Muscle of leg (tissue), 11 donors: ENCODE results near the gene TM9SF4. TPM values are rescaled to one million over a fixed set of nuclear protein-coding genes. Genes with fewer than 3 reads are reported as not detected.

ENCODE experiments used
- DNase-seq: peaks from one replicate; pipeline ENCODE4 v3.0.0; 2013
- H3K27ac ChIP-seq: one replicate; pipeline ENCODE4 v1.5.1; 2013; ENCODE audit warnings: mild to moderate bottlenecking, low read length, control low read depth
- H3K27me3 ChIP-seq: one replicate; pipeline ENCODE4 v1.6.1; 2013; ENCODE audit warnings: low read length; ENCODE audit not compliant: control insufficient read depth, insufficient read depth
- H3K36me3 ChIP-seq: one replicate; pipeline ENCODE4 v1.6.1; 2013; ENCODE audit warnings: low read length; ENCODE audit not compliant: control insufficient read depth, insufficient read depth
- H3K4me1 ChIP-seq: one replicate; pipeline ENCODE4 v1.6.1; 2013; ENCODE audit warnings: low read length; ENCODE audit not compliant: control insufficient read depth, insufficient read depth
- H3K4me3 ChIP-seq: one replicate; pipeline ENCODE4 v1.5.1; 2013; ENCODE audit warnings: low read length, control low read depth
- H3K9me3 ChIP-seq: replicated peaks from 2 replicates; pipeline ENCODE4 v1.6.1; 2013; ENCODE audit warnings: low read depth, low read length; ENCODE audit not compliant: control insufficient read depth
- WGBS: methylation state at CpG from one replicate; pipeline ENCODE4 v1.1.5; 2013; ENCODE audit warnings: missing lambda C conversion rate; ENCODE audit not compliant: insufficient coverage; 5-methylcytosine and 5-hydroxymethylcytosine counted together
- polyA plus RNA-seq, 8 donors: library from polyadenylated mRNA; unstranded; fragments of 120-200 nt; gene quantifications; one replicate each; pipeline versions ENCODE4 v1.2.1 to v1.2.3, GENCODE V29; 2013; ENCODE audit warnings: inconsistent platforms in 1 of 8, low replicate concordance in 1 of 8; ENCODE audit not compliant: insufficient read length in 8 of 8, insufficient read depth in 1 of 8
- total RNA-seq: library from RNA; stranded (reverse); fragments of 120-200 nt; gene quantifications from one replicate; pipeline ENCODE4 v1.2.4, GENCODE V29; 2013

Gene TM9SF4
- total and polyA plus RNA-seq, 9 donors = 25.7 to 55.4 (median 43.9) TPM

DNA sequence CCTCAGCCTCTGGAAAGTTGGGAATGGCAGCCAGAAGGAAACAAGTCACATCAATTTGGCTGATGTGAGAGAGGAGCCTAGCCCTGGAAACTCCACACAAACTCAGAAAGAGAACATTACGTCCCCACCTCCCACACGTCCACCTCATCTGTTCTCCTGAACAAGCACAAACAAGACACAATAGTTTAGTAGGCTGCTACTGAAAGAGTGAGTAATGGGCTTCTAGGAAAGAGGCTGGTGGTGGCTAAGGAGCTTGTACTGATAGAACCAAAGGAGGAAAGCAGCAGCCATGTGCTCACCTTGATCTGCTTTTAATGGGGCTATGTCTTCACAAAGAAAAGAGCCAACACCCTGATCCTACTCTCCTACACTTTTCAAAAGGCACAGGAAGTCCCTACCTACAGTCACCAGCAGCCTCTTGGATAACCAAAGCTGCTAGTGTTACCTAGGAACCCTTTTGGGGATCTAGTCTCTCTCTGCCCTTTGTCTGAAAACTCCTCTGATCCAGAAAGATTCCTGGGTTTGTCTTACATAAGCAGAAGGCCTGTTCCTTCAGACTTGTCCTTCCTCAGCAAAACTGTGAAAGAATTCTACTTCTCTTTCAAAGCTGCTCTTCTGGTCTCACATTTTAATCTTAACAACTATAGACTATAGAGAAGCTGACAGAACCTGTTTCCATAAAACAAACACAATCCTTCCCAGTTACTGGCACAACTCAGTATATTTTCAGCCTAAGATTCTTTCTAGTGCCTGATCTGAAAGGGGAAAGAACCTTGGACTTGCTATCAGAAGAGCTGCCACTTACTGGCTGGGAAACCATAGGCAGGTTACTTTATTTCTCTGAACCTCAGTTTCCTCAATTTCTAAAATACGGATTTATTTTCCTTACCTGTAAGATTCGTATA lies 94.9 kb downstream of the TM9SF4 start:
- no peak for DNase-seq
- Histone ChIP-seq H3K27me3 (no peaks in the 10 kb centered on the region), H3K4me3 (no peak overlapping the region), H3K27ac (peak overlapping the region; percentile 81), H3K4me1 (peaks cover 53% of the 10 kb centered on the region), H3K36me3 (peaks cover 35% of the 10 kb centered on the region), H3K9me3 (no peaks in the 10 kb centered on the region)
- no CpG with 5 or more reads among the region's 4 CpGs for whole genome bisulfite sequencing

DNA sequence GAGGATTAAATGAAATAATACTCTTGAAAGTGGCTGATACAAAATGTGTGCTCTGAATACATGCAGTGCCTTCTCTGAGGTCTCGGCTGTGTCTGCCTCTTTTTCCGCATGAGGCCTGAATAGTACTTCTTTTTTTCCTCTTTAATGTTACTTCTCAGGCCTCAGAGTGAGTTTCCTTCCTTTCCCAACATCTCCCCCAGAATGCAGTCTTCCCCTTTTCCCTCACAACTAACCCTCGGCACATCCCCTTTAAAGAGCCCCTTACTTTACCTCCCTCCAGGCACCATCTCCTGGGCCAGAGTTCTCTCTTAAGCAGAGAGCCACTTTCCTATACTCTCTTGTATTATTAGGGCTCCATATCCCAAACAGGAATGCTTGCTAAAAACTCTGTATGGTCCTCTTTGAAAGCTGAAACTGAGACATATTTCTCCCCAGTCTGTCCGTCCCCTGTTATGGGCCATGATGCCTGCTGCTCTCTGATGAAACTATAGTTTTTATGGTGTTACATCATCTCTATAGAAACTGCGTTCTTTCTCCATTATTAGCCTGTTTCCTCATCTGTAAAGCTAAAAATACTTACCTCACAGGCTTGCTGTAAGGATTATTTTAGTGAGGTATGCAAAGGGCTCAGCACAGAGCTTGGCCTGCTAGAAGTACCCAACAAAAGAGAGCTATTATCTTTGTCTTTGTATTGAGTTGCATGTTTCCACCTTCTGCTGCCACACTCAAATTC lies 95.8 kb downstream of the TM9SF4 start:
- peak overlapping the region; percentile 81 for H3K27ac ChIP-seq
- WGBS = 66% methylated on average over 3 of the region's 5 CpGs
- H3K27me3 ChIP-seq = no peaks in the 10 kb centered on the region
- no peak overlapping the region for H3K4me3 ChIP-seq
- peaks cover 55% of the 10 kb centered on the region for H3K4me1 ChIP-seq
- H3K36me3 ChIP-seq = peaks cover 36% of the 10 kb centered on the region
- peak; percentile 29 for DNase-seq
- no peaks in the 10 kb centered on the region for H3K9me3 ChIP-seq

DNA sequence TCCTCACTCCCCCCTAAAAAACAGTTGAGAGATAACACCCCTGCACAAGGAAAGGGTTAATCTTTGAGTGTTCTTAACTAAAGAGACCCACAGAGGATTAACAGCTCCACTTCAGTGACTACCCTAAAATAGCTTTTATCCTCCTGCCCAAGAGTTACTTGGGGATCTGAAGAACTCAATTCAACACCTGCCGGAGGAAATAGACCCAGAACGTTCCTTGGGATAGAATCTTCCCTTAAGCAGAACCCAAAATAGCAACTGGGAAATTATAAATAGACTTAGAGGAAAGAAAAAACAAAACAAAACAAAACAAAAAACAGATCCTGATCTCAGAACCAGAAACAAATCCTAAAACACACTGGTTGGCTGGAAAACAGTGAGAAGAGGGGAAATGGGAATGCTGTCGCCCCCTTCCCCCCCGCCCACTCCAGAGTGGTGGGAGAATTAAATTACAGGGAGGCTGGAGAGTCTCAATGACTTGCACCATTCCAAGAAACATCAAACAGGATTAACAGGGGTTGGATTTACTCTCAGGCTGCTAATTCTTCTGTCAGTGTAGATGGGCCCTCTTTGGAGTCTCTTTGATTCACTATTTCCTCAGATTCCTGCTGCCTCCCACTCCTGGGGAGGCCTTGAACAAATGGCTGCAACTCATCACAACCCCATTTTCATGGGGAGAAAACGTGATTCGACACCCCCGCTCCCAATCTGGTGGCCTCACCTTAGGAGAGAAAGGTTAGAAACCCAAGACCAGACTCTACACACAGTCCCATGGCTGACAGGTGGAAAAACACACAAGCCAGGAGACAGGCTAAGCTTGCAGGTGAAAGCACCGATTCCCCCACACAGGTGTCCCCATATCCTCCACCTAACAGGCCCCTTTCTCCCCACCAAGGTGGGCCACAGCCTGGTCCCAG lies 96.6 kb downstream of the TM9SF4 start:
- no peaks in the 10 kb centered on the region for H3K27me3 ChIP-seq
- H3K4me1 ChIP-seq = peaks cover 55% of the 10 kb centered on the region
- peak overlapping the region; percentile 97 for H3K4me3 ChIP-seq
- H3K36me3 ChIP-seq = peaks cover 32% of the 10 kb centered on the region
- WGBS = no CpG with 5 or more reads among the region's 8 CpGs
- H3K9me3 ChIP-seq = no peaks in the 10 kb centered on the region
- H3K27ac ChIP-seq = peak overlapping the region; percentile 81
- peak; percentile 47 for DNase-seq

DNA sequence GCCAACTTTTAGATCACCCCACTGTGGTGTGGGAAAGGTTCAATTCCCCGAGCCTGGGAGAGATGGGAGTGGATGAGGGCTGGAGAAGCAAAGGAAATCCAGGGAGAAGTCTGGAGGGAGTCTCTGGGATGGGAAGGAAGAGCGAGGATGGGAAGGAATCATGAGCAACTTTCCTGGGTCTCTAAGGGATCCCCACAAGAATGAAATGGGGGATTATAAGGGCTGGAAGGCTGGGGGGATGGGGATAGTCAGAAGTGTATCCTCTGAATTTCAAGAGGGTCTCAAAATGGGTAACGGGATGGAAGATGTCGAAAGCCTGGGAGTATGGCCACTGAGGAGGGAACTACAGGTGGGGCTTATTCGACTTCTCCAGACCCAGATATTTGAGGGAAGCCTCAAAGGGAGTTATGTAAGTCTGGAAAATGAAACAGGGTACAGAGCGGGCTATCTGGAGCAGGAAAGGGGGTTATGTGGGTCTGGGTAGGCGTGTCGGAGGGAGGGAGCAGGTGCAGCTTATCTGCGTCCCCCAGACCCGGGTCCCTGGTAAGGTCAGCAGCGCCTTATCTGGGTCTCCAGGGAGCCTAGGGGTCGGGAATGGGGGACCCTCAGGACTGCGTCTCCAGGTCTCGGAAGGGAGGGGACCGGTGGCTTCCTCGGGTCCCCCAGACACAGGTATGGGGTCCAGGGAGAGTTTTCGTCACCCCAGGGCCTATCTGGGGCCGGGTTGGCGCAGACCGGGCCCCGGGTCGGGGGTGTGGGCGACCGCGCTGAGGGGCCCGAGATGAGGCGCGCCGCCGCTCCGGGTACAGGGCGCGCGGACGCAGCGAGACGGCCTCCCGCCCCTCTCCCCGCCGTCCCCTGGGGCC lies 97.5 kb downstream of the TM9SF4 start:
- peaks cover 29% of the 10 kb centered on the region for H3K36me3 ChIP-seq
- no peaks in the 10 kb centered on the region for H3K9me3 ChIP-seq
- H3K27me3 ChIP-seq = no peaks in the 10 kb centered on the region
- H3K27ac ChIP-seq = peak overlapping the region; percentile 81
- H3K4me3 ChIP-seq = peak overlapping the region; percentile 97
- 1% methylated on average over 40 of the region's 40 CpGs for WGBS
- peak; percentile 31 for DNase-seq
- H3K4me1 ChIP-seq = peaks cover 52% of the 10 kb centered on the region

DNA sequence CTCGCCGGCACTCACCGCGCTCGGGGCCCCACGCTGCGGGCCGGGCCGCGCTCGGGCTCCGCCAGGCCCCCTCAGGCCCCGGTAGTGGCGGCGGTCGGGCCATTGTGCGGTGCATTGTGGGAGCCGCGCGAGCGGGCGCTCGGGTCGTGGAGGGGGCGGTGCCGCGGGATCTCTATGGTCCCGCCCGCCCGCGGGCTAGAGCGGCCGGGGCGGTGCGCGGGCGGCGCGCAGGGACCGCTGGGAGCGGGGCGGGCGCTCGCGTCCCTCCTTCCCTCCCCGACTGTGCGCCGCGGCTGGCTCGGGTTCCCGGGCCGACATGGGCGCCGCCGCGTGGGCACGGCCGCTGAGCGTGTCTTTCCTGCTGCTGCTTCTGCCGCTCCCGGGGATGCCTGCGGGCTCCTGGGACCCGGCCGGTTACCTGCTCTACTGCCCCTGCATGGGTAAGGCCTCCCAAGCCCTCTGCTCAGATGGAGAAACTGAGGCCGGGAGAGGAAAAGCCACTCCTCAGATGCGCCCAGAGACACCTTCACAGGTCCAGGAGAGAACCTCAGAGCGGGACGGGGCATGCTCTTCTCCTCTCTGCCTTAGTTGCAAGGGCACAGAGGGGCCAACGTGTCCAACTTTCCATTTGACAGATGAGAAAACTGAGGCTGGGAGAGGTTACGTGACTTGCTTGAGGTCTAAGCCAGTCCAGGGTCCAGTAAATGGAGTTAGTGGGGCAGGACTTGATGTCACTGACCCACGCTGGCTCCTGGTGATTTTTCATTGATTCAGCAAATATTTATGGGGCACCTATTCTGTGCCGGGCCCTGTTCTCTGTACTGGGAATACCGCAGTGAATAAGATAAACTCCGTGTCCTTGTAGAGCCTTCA lies 98.3 kb downstream of the TM9SF4 start, which contains the start of the genes PLAGL2 and POFUT1:
Gene PLAGL2, minus strand, starts transcription at position 118 of the 873 bp plus-strand sequence. CDS start 5,565 bp downstream, outside the sequence.
Gene POFUT1, plus strand, starts transcription at position 255 of the 873 bp plus-strand sequence. Its CDS starts 62 bp downstream, at position 317.
- H3K9me3 ChIP-seq = no peaks in the 10 kb centered on the region
- peak; percentile 96 for DNase-seq
- H3K27ac ChIP-seq = peak within 1 kb of the TSS; percentile 85
- peak within 1 kb of the TSS; percentile 99 for H3K4me3 ChIP-seq
- H3K36me3 ChIP-seq = peaks cover 34% of the 10 kb centered on the region
- H3K27me3 ChIP-seq = no peaks in the 10 kb centered on the region
- H3K4me1 ChIP-seq = peaks cover 52% of the 10 kb centered on the region
- WGBS = under 1% methylated on average over 71 of the region's 74 CpGs

DNA sequence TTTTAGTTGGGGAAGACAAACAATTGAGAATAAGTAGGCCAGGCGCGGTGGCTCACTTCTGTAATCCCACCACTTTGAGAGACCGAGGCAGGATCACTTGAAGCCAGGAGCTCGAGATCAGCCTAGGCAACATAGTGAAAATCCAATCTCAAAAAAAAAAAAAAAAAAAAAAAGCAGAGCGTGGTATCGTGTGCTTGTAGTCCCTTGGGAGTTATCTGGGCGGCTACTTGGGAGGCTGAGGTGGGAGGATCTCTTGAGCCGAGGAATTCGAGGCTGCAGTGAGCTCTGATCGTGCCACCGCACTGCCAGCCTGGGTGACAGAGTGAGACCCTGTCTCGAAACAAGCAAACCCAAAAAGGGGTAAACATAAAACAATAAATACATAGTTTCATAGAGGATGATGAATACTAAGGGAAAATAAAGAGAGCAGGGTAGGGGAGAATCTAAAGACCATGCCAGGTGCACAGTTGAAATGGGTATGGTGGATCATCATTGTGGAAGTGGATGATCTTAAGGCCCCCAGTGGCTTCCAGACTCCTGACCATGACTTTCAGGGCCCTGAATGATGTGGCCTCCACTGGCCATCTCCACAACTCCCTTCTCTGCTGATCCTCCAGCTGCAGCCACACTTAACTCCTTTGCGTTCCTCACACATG lies 99.1 kb downstream of the TM9SF4 start:
- peak overlapping the region; percentile 85 for H3K27ac ChIP-seq
- H3K4me3 ChIP-seq = peak overlapping the region; percentile 99
- WGBS = 47% methylated on average over 5 of the region's 13 CpGs
- peaks cover 30% of the 10 kb centered on the region for H3K36me3 ChIP-seq
- H3K27me3 ChIP-seq = no peaks in the 10 kb centered on the region
- peaks cover 45% of the 10 kb centered on the region for H3K4me1 ChIP-seq
- no peak for DNase-seq
- no peaks in the 10 kb centered on the region for H3K9me3 ChIP-seq

DNA sequence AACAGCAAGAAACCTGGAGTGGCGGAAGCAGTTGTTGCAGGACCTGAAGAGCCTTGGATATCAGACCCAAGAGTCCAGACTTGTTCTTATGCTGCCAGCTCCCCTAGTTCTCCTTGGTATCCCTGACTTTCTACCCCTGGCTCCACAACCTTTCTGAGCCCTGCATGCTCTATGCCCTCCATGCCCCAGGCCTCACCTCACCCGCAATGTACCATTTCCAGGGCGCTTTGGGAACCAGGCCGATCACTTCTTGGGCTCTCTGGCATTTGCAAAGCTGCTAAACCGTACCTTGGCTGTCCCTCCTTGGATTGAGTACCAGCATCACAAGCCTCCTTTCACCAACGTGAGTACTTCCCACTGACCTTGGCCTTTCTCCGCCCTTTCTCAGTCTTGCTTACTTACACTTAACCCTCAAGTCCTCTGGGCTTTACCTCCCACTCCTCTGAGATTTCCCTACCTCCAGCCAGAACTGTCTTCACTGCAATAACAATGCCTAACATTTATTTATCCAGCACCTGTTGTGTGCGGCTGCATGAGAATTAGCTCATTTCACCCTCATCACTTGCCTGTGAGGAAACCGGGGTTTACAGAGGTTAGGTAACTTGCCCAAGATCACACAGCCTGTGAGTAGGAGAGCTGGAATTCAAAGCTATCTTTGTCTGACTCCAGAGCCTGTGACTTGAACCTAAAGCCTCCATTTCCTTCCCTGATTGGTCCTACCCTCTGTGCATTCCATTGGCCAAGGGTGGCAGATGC lies 100.5 kb downstream of the TM9SF4 start:
- no peaks in the 10 kb centered on the region for H3K27me3 ChIP-seq
- WGBS = 86% methylated on average over 7 of the region's 9 CpGs
- peaks cover 37% of the 10 kb centered on the region for H3K36me3 ChIP-seq
- DNase-seq = no peak
- H3K27ac ChIP-seq = no peak overlapping the region
- no peaks in the 10 kb centered on the region for H3K9me3 ChIP-seq
- no peak overlapping the region for H3K4me3 ChIP-seq
- peaks cover 33% of the 10 kb centered on the region for H3K4me1 ChIP-seq

DNA sequence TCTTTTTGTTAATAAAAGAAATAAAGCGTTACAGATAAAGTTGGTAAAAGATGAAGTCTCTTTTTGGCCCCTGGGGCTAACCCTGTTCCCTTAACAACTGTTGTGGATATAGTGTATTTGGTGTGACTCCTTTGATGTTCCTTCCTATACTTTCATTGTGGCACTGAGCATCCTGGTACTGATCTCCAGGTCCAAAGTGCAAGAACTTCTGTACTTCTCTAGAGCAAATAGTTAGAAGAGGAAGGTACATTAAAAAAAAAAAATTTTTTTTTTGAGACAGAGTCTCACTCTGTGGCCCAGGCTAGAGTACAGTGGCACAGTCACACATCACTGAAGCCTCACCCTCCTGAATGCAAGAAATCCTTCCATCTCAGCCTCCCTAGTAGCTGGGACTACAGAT lies 104.4 kb downstream of the TM9SF4 start:
- no peak for DNase-seq
- H3K36me3 ChIP-seq = peaks cover 66% of the 10 kb centered on the region
- no peak overlapping the region for H3K27ac ChIP-seq
- H3K4me3 ChIP-seq = no peak overlapping the region
- no CpG with 5 or more reads among the region's 1 CpG for WGBS
- H3K4me1 ChIP-seq = peaks cover 7% of the 10 kb centered on the region
- no peaks in the 10 kb centered on the region for H3K27me3 ChIP-seq
- H3K9me3 ChIP-seq = no peaks in the 10 kb centered on the region
